Prostate gland (tissue), 2 donors: ENCODE data around the gene ECE2. TPM values are rescaled to one million over a fixed set of nuclear protein-coding genes. Genes with fewer than 3 reads are reported as not detected.

ENCODE experiments used
- DNase-seq: peaks from one replicate; pipeline ENCODE4 v3.0.0-alpha.2; 2019; ENCODE audit warnings: low spot score
- H3K27ac ChIP-seq, 2 donors: fragments of 200-600 bp; sonication (generic); 2 replicates each; pipeline ENCODE4 v1.5.1; 2017 to 2019
- H3K27me3 ChIP-seq: fragments of 200-600 bp; sonication (generic); replicated peaks from 2 replicates; pipeline ENCODE4 v1.5.1; 2019; ENCODE audit not compliant: insufficient read depth
- H3K36me3 ChIP-seq, 2 donors: fragments of 200-600 bp; sonication (generic); 1 replicate in 1 of 2; 2 replicates in 1 of 2; pipeline versions ENCODE4 v1.5.1 to v1.8.1; 2017 to 2019
- H3K4me1 ChIP-seq: fragments of 200-600 bp; sonication (generic); replicated peaks from 2 replicates; pipeline ENCODE4 v1.5.1; 2019
- H3K4me3 ChIP-seq, 2 donors: fragments of 200-600 bp; sonication (generic); 2 replicates each; pipeline ENCODE4 v1.5.1; 2017 to 2019
- H3K9me3 ChIP-seq: fragments of 200-600 bp; sonication (generic); 2 replicates; pipeline ENCODE4 v1.5.1; 2017
- POLR2A ChIP-seq: fragments of 450-650 bp; IDR thresholded peaks from one replicate; pipeline ENCODE4 v1.6.1; 2016; ENCODE audit warnings: antibody characterized with exemption, mild to moderate bottlenecking
- POLR2AphosphoS5 ChIP-seq: sonication (generic); formaldehyde crosslinking; IDR thresholded peaks from one replicate; pipeline ENCODE4 v1.6.1; 2017; ENCODE audit warnings: antibody characterized with exemption
- WGBS: methylation state at CpG from one replicate; pipeline ENCODE4 v1.1.5; 2018; 5-methylcytosine and 5-hydroxymethylcytosine counted together
- intact Hi-C: fragments of 100-400 bp; cut with DNase I; formaldehyde crosslinking; loops from one replicate; pipeline ENCODE4 v1.14.2; 2022
- total RNA-seq, 2 donors: library from RNA; depleted of rRNA; stranded (reverse); fragments of >200 nt; gene quantifications; one replicate each; pipeline ENCODE4 v1.1.0, GENCODE V29; 2016
- TF ChIP-seq, protein P1 (sequence below), 4 experiments: fragments of 200-600 bp in 2 of 4; fragments of 450-650 bp in 2 of 4; sonication (generic) in 2 of 4; IDR thresholded peaks; 1 replicate in 3 of 4; 2 replicates in 1 of 4; pipeline ENCODE4 v1.5.1; 2016 to 2019; ENCODE audit warnings: antibody characterized with exemption in 4 of 4, mild to moderate bottlenecking in 2 of 4, moderate library complexity in 2 of 4

Gene ECE2
- total RNA-seq: under 1 TPM in 1 of 2 donors, not detected in 1; 0.57 TPM

DNA sequence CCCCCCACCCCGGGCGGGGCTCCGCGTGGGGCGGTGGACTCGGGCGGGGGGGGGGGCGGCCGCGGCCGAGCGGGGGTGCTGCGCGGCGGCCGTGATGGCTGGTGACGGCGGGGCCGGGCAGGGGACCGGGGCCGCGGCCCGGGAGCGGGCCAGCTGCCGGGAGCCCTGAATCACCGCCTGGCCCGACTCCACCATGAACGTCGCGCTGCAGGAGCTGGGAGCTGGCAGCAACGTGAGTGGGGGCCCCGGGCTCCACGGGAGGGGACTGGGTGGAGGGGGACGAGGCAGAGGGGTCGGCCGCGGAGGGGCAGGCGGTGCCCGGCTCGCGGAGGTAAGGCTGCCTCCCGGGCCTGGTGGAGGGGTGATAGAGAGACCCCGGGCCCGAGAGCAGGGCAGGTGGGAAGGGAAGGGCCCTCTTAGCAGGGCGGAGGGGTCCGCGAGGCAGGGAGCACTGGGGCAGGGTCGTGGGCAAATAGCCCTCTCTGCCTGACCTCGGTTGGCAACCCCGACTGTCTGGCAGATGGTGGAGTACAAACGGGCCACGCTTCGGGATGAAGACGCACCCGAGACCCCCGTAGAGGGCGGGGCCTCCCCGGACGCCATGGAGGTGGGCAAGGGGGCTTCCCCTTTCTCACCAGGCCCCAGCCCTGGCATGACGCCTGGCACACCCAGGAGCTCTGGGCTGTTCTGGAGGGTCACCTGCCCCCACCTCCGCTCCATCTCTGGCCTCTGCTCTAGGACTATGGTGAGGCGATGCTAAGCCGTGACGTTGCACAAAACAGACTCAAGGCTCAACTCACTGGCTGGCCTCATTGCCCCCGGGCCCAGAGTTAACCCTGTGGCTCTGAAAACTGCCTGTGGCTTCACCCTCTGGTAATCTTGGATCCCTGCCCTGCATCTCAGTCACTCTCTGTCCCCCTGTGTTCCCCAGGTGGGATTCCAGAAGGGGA, at the start of gene ECE2:
Gene ECE2 (plus strand): TSS at position 62 of the 950 bp plus-strand sequence. CDS start 132 bp downstream, at position 194.
- DNase-seq: no peak
- H3K4me1 ChIP-seq: no peaks in the 10 kb centered on the region
- WGBS: 13% methylated on average over 43 of the region's 65 CpGs
- intact Hi-C loops: no loop called here
- H3K36me3 ChIP-seq: no peaks in the 10 kb centered on the region
- no peak for TF ChIP-seq POLR2AphosphoS5
- no peak for TF ChIP-seq POLR2A
- TF ChIP-seq, protein P1, sequence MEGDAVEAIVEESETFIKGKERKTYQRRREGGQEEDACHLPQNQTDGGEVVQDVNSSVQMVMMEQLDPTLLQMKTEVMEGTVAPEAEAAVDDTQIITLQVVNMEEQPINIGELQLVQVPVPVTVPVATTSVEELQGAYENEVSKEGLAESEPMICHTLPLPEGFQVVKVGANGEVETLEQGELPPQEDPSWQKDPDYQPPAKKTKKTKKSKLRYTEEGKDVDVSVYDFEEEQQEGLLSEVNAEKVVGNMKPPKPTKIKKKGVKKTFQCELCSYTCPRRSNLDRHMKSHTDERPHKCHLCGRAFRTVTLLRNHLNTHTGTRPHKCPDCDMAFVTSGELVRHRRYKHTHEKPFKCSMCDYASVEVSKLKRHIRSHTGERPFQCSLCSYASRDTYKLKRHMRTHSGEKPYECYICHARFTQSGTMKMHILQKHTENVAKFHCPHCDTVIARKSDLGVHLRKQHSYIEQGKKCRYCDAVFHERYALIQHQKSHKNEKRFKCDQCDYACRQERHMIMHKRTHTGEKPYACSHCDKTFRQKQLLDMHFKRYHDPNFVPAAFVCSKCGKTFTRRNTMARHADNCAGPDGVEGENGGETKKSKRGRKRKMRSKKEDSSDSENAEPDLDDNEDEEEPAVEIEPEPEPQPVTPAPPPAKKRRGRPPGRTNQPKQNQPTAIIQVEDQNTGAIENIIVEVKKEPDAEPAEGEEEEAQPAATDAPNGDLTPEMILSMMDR (IDR thresholded peaks at IDR 0.05): no peak
- no peaks in the 10 kb centered on the region for H3K9me3 ChIP-seq
- peak within 1 kb of the TSS in 1 of 2 donors; percentile 13 for H3K4me3 ChIP-seq
- peaks cover 8% of the 10 kb centered on the region for H3K27me3 ChIP-seq
- H3K27ac ChIP-seq: no peak within 1 kb of the TSS

DNA sequence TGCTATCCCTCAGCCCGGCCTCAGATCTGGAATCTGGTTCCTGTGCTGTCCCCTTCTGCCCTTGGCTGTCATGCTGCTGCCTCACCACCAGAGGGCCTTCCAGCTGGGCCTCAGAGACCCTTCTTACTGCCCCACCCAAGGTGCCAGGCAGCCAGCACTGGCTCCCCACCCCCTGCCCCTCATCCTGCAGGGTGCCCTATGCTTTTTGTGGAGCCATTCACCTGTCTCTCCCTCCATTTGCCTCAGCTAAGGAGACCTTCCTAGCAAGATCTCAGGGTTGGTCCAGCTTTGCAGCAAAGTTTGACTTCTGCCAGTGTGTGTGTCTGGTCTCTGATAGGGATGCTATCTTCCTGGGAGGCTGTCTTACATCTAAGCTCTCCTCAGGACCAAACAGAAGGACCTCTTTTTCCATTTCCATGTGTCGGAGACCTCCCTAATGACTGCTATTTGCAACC, 48.3 kb upstream of the ECE2 start:
- Histone ChIP-seq H3K4me1 (peaks cover 9% of the 10 kb centered on the region), H3K9me3 (no peaks in the 10 kb centered on the region), H3K27me3 (no peaks in the 10 kb centered on the region), H3K36me3 (no peaks in the 10 kb centered on the region), H3K27ac (no peak overlapping the region), H3K4me3 (no peak overlapping the region)
- no peak for DNase-seq
- WGBS: 55% methylated on average over 2 of the region's 2 CpGs
- intact Hi-C loops: no loop called here
- TF ChIP-seq POLR2AphosphoS5: no peak
- TF ChIP-seq POLR2A: no peak
- TF ChIP-seq, protein P1 (IDR thresholded peaks at IDR 0.05): peak; percentile 35 to 57 (median 51)

DNA sequence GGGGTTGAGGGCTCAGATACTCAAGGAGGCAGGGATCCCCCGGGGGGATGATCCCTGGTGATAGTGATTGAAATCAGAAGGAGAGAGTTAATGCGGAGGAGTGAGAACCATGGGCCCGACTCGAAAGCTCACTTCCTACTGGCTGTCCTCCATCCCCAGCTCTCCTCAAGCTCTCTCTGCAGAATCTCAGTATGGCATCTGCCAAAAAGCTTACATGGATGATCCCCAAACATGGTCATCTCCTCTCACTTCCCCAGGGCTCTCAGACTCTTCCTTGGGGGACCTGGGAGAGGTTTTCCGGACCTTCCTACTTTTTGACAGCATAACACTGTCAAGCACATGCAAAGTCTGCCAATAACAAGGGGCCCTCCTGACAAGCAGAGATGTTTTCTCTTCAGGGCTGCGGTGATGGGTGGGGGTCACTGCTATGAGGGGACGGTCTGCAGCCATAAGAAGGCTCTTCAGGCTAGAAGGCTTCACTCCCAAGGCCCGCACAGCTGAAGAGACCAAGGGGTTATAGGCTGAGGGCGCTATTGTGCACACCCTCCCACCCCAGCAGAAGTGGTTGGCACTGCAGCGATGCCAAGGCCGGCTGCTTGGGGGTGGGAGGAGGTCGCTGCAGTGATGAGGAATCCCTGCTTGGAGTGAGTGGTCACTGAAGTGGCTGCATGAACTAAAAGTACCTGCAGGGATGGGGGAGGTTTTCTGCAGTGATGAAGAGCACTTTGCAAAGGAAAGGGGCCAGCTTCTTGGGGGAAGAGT, 47.3 kb upstream of the ECE2 start:
- Histone ChIP-seq H3K27ac (no peak overlapping the region), H3K27me3 (no peaks in the 10 kb centered on the region), H3K4me3 (no peak overlapping the region), H3K9me3 (no peaks in the 10 kb centered on the region), H3K36me3 (no peaks in the 10 kb centered on the region), H3K4me1 (peaks cover 9% of the 10 kb centered on the region)
- no peak for DNase-seq
- 42% methylated on average over 12 of the region's 12 CpGs for WGBS
- TF ChIP-seq POLR2AphosphoS5: no peak
- no peak for TF ChIP-seq POLR2A
- TF ChIP-seq, protein P1 (IDR thresholded peaks at IDR 0.05): no peak
- intact Hi-C loops: no loop called here

DNA sequence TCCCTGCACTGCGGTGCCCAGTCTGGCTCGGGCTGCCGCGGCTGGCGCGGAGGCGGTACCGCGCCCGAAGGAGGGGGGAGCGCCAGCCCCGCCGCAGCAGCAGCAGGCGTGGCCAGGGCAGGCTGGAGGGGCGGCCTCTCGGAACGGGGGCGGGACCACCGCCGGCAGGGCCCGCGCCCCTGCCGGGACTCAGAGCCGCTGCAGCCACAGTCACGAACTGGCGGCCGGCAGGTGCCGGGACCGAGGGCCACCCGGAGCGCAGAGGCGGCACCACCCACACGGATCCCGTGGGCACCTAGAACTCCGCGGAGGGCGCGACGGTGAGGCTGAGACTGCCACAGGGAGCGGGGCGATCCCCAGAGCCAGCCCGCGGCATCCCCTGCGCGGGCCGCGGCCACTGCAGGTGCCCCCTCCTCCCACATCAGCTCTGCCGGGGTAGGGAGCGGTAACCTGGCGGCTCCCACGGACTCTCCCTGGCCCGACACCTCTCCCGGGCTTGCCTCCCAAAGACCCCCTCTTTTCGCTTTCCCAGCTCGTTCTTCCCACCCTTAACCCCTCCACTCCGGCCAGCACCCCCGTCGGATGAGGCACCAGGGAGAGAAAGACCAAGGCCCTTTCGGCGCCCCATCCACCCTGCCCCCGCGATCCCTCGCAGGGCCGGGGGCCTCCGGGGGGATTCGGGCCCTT, 46.3 kb upstream of the ECE2 start, which contains the start of gene VWA5B2:
Gene VWA5B2 (plus strand): TSS at position 192 of the 687 bp plus-strand sequence. CDS start 944 bp downstream, outside the sequence.
- Histone ChIP-seq H3K36me3 (no peaks in the 10 kb centered on the region), H3K27me3 (no peaks in the 10 kb centered on the region), H3K9me3 (no peaks in the 10 kb centered on the region), H3K4me1 (peaks cover 9% of the 10 kb centered on the region), H3K4me3 (peak within 1 kb of the TSS; percentile 29 to 38), H3K27ac (no peak within 1 kb of the TSS)
- TF ChIP-seq POLR2A (peak; percentile 23), POLR2AphosphoS5 (no peak)
- TF ChIP-seq, protein P1 (IDR thresholded peaks at IDR 0.05): peak in 2 of 4 experiments; percentile 42 to 54
- peak; percentile 37 for DNase-seq
- intact Hi-C loops: no loop called here
- WGBS: under 1% methylated on average over 29 of the region's 66 CpGs
